22Rv1 (cell line): ENCODE data around the gene CEBPE.

Experiments used
- H3K27ac ChIP-seq: fragments of 450-650 bp; 2 replicates; pipeline ENCODE4 v1.5.1; 2017
- CTCF ChIP-seq: fragments of 450-650 bp; IDR thresholded peaks from 2 replicates; pipeline ENCODE4 v1.5.1; 2017; ENCODE audit warnings: mild to moderate bottlenecking
- ZFX ChIP-seq: fragments of 450-650 bp; IDR thresholded peaks from 2 replicates; pipeline ENCODE4 v1.6.1; 2017; ENCODE audit warnings: antibody characterized with exemption, borderline replicate concordance

The CEBPE gene

GRCh38 chr14:23118506-23119362 lies at the start of gene CEBPE:
Gene CEBPE (minus strand): TSS chr14:23119255. CDS start chr14:23119091, 164 bp downstream.
- TF ChIP-seq ZFX (no peak), CTCF (no peak)
- H3K27ac ChIP-seq = no peak within 1 kb of the TSS

GRCh38 chr14:23168246-23168645 lies 49.2 kb upstream of the CEBPE start:
- TF ChIP-seq CTCF (no peak), ZFX (no peak)
- H3K27ac ChIP-seq = no peak overlapping the region

GRCh38 chr14:23167116-23167847 lies 48.2 kb upstream of the CEBPE start:
- TF ChIP-seq ZFX = no peak
- no peak for TF ChIP-seq CTCF
- H3K27ac ChIP-seq = no peak overlapping the region

GRCh38 chr14:23164949-23165348 lies 45.9 kb upstream of the CEBPE start:
- TF ChIP-seq ZFX (no peak), CTCF (no peak)
- H3K27ac ChIP-seq = no peak overlapping the region

- H3K27ac ChIP-seq = no peak overlapping the region
- TF ChIP-seq ZFX (no peak), CTCF (no peak)
Measured at GRCh38 chr14:23164250-23164649, 45.2 kb upstream of the CEBPE start.

- no peak for TF ChIP-seq CTCF
- TF ChIP-seq ZFX = no peak
- no peak overlapping the region for H3K27ac ChIP-seq
Measured at GRCh38 chr14:23163830-23164229, 44.8 kb upstream of the CEBPE start.

GRCh38 chr14:23162800-23163199 lies 43.7 kb upstream of the CEBPE start:
- H3K27ac ChIP-seq = no peak overlapping the region
- TF ChIP-seq CTCF (no peak), ZFX (no peak)
